ENCODE measurements around the gene POLE2. TPM values are rescaled to one million over a fixed set of nuclear protein-coding genes. Genes with fewer than 3 reads are reported as not detected.

POLE2 gene
- total RNA-seq, 1 donor from 2014 or later: 66.9 TPM

DNA sequence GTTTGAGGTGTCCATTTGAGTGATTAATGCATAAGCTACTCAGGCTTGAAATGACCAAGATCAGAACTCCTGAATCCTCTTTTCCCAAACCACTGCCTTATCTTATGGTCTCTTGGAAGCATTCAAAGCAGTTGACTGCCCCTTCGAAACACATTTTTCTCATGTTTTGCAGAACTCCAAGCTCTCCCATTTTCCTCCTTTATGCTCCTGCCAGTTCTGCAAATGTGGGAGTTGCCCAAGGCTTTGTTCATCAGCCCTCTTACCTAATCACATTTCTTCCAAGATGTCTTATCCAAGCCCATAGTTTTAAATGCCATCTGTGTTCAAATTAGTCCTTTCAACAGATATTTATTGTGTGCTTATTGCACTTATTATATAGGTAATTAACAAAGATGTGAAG is 51.1 kb downstream of the POLE2 start:
- Histone ChIP-seq H3K27me3 (no peaks in the 10 kb centered on the region), H3K4me1 (peaks cover 2% of the 10 kb centered on the region), H3K4me3 (no peak overlapping the region), H2AFZ (replicated peaks) (no peak overlapping the region), H3K4me2 (no peak overlapping the region), H3K36me3 (no peaks in the 10 kb centered on the region), H4K20me1 (ENCODE audit: low read depth) (peaks cover 33% of the 10 kb centered on the region), H3F3A (ENCODE audit: low read depth) (peaks cover 36% of the 10 kb centered on the region), H3K79me2 (ENCODE audit: low read depth) (peaks cover 77% of the 10 kb centered on the region), H3K9me3 (ENCODE audit: low read depth) (no peaks in the 10 kb centered on the region), H3K9ac (no peak overlapping the region), H3K27ac (no peak overlapping the region)
- peaks cover 8% of the 10 kb centered on the region for H3K27me3 Mint-ChIP-seq (ENCODE audit: insufficient read depth, low read depth)
- no peak for DNase-seq (ENCODE audit: low spot score)
- H3K4me1 Mint-ChIP-seq: peaks cover 20% of the 10 kb centered on the region
- H3K27ac Mint-ChIP-seq: no peak overlapping the region
- TF ChIP-seq, protein P1, sequence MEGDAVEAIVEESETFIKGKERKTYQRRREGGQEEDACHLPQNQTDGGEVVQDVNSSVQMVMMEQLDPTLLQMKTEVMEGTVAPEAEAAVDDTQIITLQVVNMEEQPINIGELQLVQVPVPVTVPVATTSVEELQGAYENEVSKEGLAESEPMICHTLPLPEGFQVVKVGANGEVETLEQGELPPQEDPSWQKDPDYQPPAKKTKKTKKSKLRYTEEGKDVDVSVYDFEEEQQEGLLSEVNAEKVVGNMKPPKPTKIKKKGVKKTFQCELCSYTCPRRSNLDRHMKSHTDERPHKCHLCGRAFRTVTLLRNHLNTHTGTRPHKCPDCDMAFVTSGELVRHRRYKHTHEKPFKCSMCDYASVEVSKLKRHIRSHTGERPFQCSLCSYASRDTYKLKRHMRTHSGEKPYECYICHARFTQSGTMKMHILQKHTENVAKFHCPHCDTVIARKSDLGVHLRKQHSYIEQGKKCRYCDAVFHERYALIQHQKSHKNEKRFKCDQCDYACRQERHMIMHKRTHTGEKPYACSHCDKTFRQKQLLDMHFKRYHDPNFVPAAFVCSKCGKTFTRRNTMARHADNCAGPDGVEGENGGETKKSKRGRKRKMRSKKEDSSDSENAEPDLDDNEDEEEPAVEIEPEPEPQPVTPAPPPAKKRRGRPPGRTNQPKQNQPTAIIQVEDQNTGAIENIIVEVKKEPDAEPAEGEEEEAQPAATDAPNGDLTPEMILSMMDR (IDR thresholded peaks at IDR 0.05): no peak
- TF ChIP-seq EZH2phosphoT487 (IDR thresholded peaks at IDR 0.05) (no peak), EZH2 (IDR thresholded peaks at IDR 0.05) (no peak)
- H3K9me3 Mint-ChIP-seq: no peaks in the 10 kb centered on the region
- H3K4me3 Mint-ChIP-seq: peak overlapping the region; percentile 25
- H3K36me3 Mint-ChIP-seq: peaks cover 23% of the 10 kb centered on the region

DNA sequence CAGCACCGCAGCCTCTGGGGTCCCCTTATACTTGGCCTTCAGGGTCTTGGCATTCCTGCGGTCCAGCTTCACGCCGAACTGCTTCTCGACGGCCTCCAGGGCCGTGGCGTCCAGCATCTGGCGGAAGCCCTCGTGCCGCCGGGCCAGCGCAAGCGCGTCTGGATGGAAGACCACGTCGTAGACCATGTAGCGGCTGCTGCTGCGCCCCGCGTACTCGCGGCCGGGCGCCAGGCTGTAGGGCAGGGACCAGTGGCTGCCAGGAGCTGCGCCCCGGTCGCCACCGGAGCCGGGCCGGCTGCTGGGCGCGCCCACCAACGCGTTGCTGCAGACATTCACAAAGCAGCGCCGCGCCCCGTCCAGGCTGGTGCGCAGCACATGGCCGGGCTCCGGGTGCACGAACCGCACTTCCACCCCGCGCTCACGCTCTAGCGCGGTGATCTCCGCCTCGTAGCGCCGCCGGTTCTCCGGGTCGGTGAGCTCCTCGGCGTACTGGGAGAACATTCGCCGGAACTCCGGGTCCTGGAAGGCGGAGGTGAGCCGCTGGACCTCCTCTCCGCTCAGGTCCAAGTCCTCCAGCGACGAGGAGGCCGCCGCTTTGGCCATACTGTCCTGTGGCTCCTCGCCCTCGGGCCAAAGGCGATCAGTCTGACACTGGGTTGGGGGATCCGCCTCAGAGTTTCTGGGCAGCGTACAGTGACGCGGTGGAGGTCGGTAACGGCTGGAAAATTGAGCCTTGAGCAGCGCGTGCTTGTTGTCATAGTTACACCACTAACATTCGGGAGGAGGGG is 53.3 kb downstream of the POLE2 start, which contains the start of gene DNAAF2:
DNAAF2 (minus strand) TSS at position 698 of the 788 bp plus-strand sequence; CDS start at position 603, 95 bp downstream.
- no peaks in the 10 kb centered on the region for H3K9me3 ChIP-seq (ENCODE audit: low read depth)
- peaks cover 36% of the 10 kb centered on the region for H3F3A ChIP-seq (ENCODE audit: low read depth)
- H3K9ac ChIP-seq: peak within 1 kb of the TSS; percentile 24
- peak within 1 kb of the TSS; percentile 95 for H3K27ac ChIP-seq
- TF ChIP-seq EZH2phosphoT487 (IDR thresholded peaks at IDR 0.05) (no peak), EZH2 (IDR thresholded peaks at IDR 0.05) (no peak)
- TF ChIP-seq, protein P1 (IDR thresholded peaks at IDR 0.05): no peak
- no peaks in the 10 kb centered on the region for H3K36me3 ChIP-seq
- Mint-ChIP-seq H3K4me3 (peak within 1 kb of the TSS; percentile 100), H3K27ac (peak within 1 kb of the TSS; percentile 98), H3K9me3 (no peaks in the 10 kb centered on the region), H3K27me3 (ENCODE audit: insufficient read depth, low read depth) (peaks cover 8% of the 10 kb centered on the region), H3K36me3 (peaks cover 22% of the 10 kb centered on the region), H3K4me1 (peaks cover 29% of the 10 kb centered on the region)
- H3K79me2 ChIP-seq (ENCODE audit: low read depth): peaks cover 86% of the 10 kb centered on the region
- no peaks in the 10 kb centered on the region for H3K27me3 ChIP-seq
- peak within 1 kb of the TSS; percentile 85 for H3K4me2 ChIP-seq
- H3K4me1 ChIP-seq: peaks cover 7% of the 10 kb centered on the region
- peak within 1 kb of the TSS; percentile 90 for H2AFZ ChIP-seq (replicated peaks)
- H3K4me3 ChIP-seq: peak within 1 kb of the TSS; percentile 80
- DNase-seq (ENCODE audit: low spot score): peak; percentile 87
- H4K20me1 ChIP-seq (ENCODE audit: low read depth): peaks cover 44% of the 10 kb centered on the region

DNA sequence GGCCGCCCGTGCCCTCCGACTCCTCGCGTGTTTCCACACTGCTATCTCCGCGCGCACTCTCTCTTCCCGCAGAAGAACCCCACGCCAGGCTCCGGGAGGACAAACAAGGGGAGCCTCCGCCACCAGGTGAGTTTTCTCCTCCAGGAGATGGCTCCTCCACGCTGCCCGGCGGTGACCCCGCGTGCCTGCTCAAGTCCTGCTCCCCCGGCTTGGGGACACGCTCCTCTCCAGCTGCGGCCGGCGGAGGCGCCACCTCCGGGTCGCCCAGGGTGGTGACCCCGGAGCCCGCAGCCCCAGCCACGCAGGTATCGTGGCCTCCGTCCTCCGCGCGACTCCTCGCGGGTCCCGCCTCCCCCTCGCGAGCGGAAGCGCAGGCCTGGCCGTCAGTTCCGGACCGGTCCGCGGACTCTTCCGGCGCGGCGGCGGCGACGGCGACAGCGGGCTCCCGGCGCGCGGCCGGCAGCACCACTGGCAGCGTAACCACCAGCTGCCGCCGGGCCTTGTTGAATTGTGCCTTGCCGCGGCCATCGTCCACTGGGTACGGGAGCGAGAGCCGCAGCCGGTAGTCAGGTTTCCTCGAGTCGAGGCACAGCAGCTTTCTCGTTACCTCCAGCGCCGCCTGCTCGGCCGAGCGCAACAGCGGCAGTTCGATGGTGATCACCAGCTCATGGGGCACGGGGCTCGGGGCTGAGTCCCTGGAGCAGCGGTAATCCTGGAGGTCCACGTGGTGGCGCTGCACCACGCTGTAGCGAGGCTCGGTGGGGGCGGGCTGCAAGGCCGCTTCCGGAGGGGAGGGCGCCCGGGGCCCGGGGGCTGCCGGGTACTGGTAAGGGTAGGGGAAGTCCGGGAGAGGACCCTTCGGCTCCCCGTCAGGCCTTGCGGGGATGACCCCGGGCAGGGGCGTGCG is 54.1 kb downstream of the POLE2 start:
- Histone ChIP-seq H3K4me1 (peaks cover 7% of the 10 kb centered on the region), H3K36me3 (no peaks in the 10 kb centered on the region), H3K4me3 (peak overlapping the region; percentile 80), H3K4me2 (peak overlapping the region; percentile 85), H3K9ac (peak overlapping the region; percentile 24), H2AFZ (replicated peaks) (peak overlapping the region; percentile 90), H3F3A (ENCODE audit: low read depth) (peaks cover 38% of the 10 kb centered on the region), H3K9me3 (ENCODE audit: low read depth) (no peaks in the 10 kb centered on the region), H4K20me1 (ENCODE audit: low read depth) (peaks cover 52% of the 10 kb centered on the region), H3K27me3 (no peaks in the 10 kb centered on the region), H3K79me2 (ENCODE audit: low read depth) (peaks cover 87% of the 10 kb centered on the region), H3K27ac (peak overlapping the region; percentile 95)
- TF ChIP-seq EZH2phosphoT487 (IDR thresholded peaks at IDR 0.05): no peak
- TF ChIP-seq, protein P1 (IDR thresholded peaks at IDR 0.05): peak; percentile 82
- Mint-ChIP-seq H3K27me3 (ENCODE audit: insufficient read depth, low read depth) (peaks cover 8% of the 10 kb centered on the region), H3K36me3 (peaks cover 21% of the 10 kb centered on the region), H3K4me1 (peaks cover 29% of the 10 kb centered on the region), H3K9me3 (no peaks in the 10 kb centered on the region), H3K4me3 (peak overlapping the region; percentile 100), H3K27ac (peak overlapping the region; percentile 99)
- peak; percentile 98 for DNase-seq (ENCODE audit: low spot score)

Data from neural progenitor cell (in vitro differentiated cells).